NCI-H526 treated with DMSO at 0.1 percent for 48 hours (cell line): ENCODE measurements around the gene BACH2.

Experiments used
- DNase-seq: peaks from one replicate; lab custom pipeline; 2025; lab: John Stamatoyannopoulos, UW

Gene BACH2

GRCh38 chr6:90028066-90028778, 268.4 kb downstream of the BACH2 start:
- no peak for DNase-seq

- no peak for DNase-seq
These were observed 270.4 kb downstream of the BACH2 start for GRCh38 chr6:90026216-90026615.

GRCh38 chr6:90025523-90026061, 271.1 kb downstream of the BACH2 start:
- peak; percentile 62 for DNase-seq

- DNase-seq = no peak
These were observed 272.0 kb downstream of the BACH2 start for GRCh38 chr6:90024633-90025032.

- DNase-seq = no peak
These were observed 274.9 kb downstream of the BACH2 start for GRCh38 chr6:90021711-90022110.

GRCh38 chr6:90020746-90021145, 275.9 kb downstream of the BACH2 start:
- no peak for DNase-seq

- no peak for DNase-seq
These were observed 277.4 kb downstream of the BACH2 start for GRCh38 chr6:90019216-90019615.

GRCh38 chr6:90015883-90016282, 280.8 kb downstream of the BACH2 start:
- no peak for DNase-seq

GRCh38 chr6:90008908-90009501, 287.6 kb downstream of the BACH2 start:
- no peak for DNase-seq

GRCh38 chr6:90008189-90008907, 288.3 kb downstream of the BACH2 start:
- no peak for DNase-seq

GRCh38 chr6:90005048-90005827, 291.4 kb downstream of the BACH2 start:
- no peak for DNase-seq

- DNase-seq = no peak
These were observed 292.1 kb downstream of the BACH2 start for GRCh38 chr6:90004511-90004910.

- DNase-seq = no peak
These were observed 292.7 kb downstream of the BACH2 start for GRCh38 chr6:90003941-90004340.

- no peak for DNase-seq
These were observed 293.4 kb downstream of the BACH2 start for GRCh38 chr6:90003069-90003795.

- DNase-seq = no peak
These were observed 295.5 kb downstream of the BACH2 start for GRCh38 chr6:90000864-90001731.

GRCh38 chr6:89999945-90000825, 296.5 kb downstream of the BACH2 start:
- DNase-seq = no peak

GRCh38 chr6:89999154-89999553, 297.5 kb downstream of the BACH2 start:
- DNase-seq = no peak

GRCh38 chr6:89997456-89998445, 298.9 kb downstream of the BACH2 start:
- DNase-seq = no peak
